Neural progenitor cell (in vitro differentiated cells): ENCODE data around the gene PIK3CG.

Source experiments
- CTCF ChIP-seq: fragments of 200-600 bp; sonication (generic); IDR thresholded peaks from 2 replicates; pipeline ENCODE4 v1.5.1; 2017; ENCODE audit warnings: antibody characterized with exemption, mild to moderate bottlenecking
- EZH2 ChIP-seq: fragments of 200-600 bp; sonication (generic); IDR thresholded peaks from 2 replicates; pipeline ENCODE4 v1.6.1; 2017; ENCODE audit warnings: antibody characterized with exemption, mild to moderate bottlenecking, moderate library complexity
- EZH2phosphoT487 ChIP-seq: fragments of 200-600 bp; sonication (generic); IDR thresholded peaks from 2 replicates; pipeline ENCODE4 v1.6.1; 2017; ENCODE audit warnings: antibody characterized with exemption

GRCh38 chr7:106869954-106870353 lies 4.9 kb downstream of the PIK3CG start:
- no peak for TF ChIP-seq CTCF
- TF ChIP-seq EZH2phosphoT487 = no peak
- TF ChIP-seq EZH2 = no peak
